Stimulated activated naive CD8-positive, alpha-beta T cell treated with anti-CD3 and anti-CD28 coated beads, Interleukin-15, Interleukin-2, amounts not matched to agents 100 ng/mL and 50 ng/mL, for 24 hours (primary cell): Measurements from ENCODE around the gene DNAJC7.
"Not testable (repeated sequence)": the region's sequence is repeated elsewhere in the genome, so short reads cannot be mapped to it uniquely, and the experiment has no call there.

Experiments used
- H3K27ac Mint-ChIP-seq: one replicate; pipeline ENCODE4 v1.8.0; 2021; ENCODE audit warnings: mild to moderate bottlenecking, mixed read lengths
- H3K27me3 Mint-ChIP-seq: one replicate; pipeline ENCODE4 v1.8.0; 2021; ENCODE audit warnings: mixed read lengths
- H3K36me3 Mint-ChIP-seq: one replicate; pipeline ENCODE4 v1.8.0; 2021; ENCODE audit warnings: low read depth, mixed read lengths
- H3K4me1 Mint-ChIP-seq: one replicate; pipeline ENCODE4 v1.8.0; 2021; ENCODE audit warnings: low read depth, mixed read lengths
- H3K4me3 Mint-ChIP-seq: one replicate; pipeline ENCODE4 v1.8.0; 2021; ENCODE audit warnings: mild to moderate bottlenecking, mixed read lengths
- H3K9me3 Mint-ChIP-seq: one replicate; pipeline ENCODE4 v1.8.0; 2021; ENCODE audit warnings: mixed read lengths

Gene DNAJC7

GRCh38 chr17:41941168-41941567 is 76.1 kb downstream of the DNAJC7 start:
- Mint-ChIP-seq H3K27ac (no peak overlapping the region), H3K9me3 (no peaks in the 10 kb centered on the region)

GRCh38 chr17:41939693-41940090 is 77.5 kb downstream of the DNAJC7 start:
- Mint-ChIP-seq H3K4me1 (no peaks in the 10 kb centered on the region), H3K27me3 (no peaks in the 10 kb centered on the region), H3K36me3 (no peaks in the 10 kb centered on the region), H3K9me3 (no peaks in the 10 kb centered on the region), H3K27ac (no peak overlapping the region), H3K4me3 (no peak overlapping the region)

More at GRCh38 chr17:41941168-41941567, 76.1 kb downstream of the DNAJC7 start:
- H3K36me3 Mint-ChIP-seq: no peaks in the 10 kb centered on the region
- no peaks in the 10 kb centered on the region for H3K27me3 Mint-ChIP-seq
- no peak overlapping the region for H3K4me3 Mint-ChIP-seq
- no peaks in the 10 kb centered on the region for H3K4me1 Mint-ChIP-seq

- Mint-ChIP-seq H3K4me1 (no peaks in the 10 kb centered on the region), H3K4me3 (no peak overlapping the region), H3K9me3 (no peaks in the 10 kb centered on the region), H3K36me3 (no peaks in the 10 kb centered on the region), H3K27ac (no peak overlapping the region), H3K27me3 (no peaks in the 10 kb centered on the region)
Measured at GRCh38 chr17:41939044-41939692, 78.1 kb downstream of the DNAJC7 start.

- H3K4me1 Mint-ChIP-seq: no peaks in the 10 kb centered on the region
- H3K27me3 Mint-ChIP-seq: no peaks in the 10 kb centered on the region
- H3K4me3 Mint-ChIP-seq: no peak overlapping the region
- H3K36me3 Mint-ChIP-seq: no peaks in the 10 kb centered on the region
- H3K27ac Mint-ChIP-seq: no peak overlapping the region
- H3K9me3 Mint-ChIP-seq: no peaks in the 10 kb centered on the region
Measured at GRCh38 chr17:41937970-41938954, 79.0 kb downstream of the DNAJC7 start.

- Mint-ChIP-seq H3K36me3 (no peaks in the 10 kb centered on the region), H3K4me3 (no peak overlapping the region), H3K27ac (no peak overlapping the region), H3K4me1 (peaks cover 10% of the 10 kb centered on the region), H3K9me3 (no peaks in the 10 kb centered on the region), H3K27me3 (no peaks in the 10 kb centered on the region)
Measured at GRCh38 chr17:41935641-41936040, 81.6 kb downstream of the DNAJC7 start.

- no peaks in the 10 kb centered on the region for H3K27me3 Mint-ChIP-seq
- H3K4me1 Mint-ChIP-seq: peaks cover 29% of the 10 kb centered on the region
- no peaks in the 10 kb centered on the region for H3K9me3 Mint-ChIP-seq
- no peak overlapping the region for H3K4me3 Mint-ChIP-seq
- no peaks in the 10 kb centered on the region for H3K36me3 Mint-ChIP-seq
- no peak overlapping the region for H3K27ac Mint-ChIP-seq
Measured at GRCh38 chr17:41932816-41933389, 84.3 kb downstream of the DNAJC7 start.

- not testable (repeated sequence) for H3K27ac Mint-ChIP-seq, H3K4me3 Mint-ChIP-seq, H3K27me3 Mint-ChIP-seq, H3K9me3 Mint-ChIP-seq, H3K36me3 Mint-ChIP-seq
- peaks cover 29% of the 10 kb centered on the region for H3K4me1 Mint-ChIP-seq
Measured at GRCh38 chr17:41931715-41932114, 85.5 kb downstream of the DNAJC7 start.

GRCh38 chr17:41930833-41931156 is 86.4 kb downstream of the DNAJC7 start:
- not testable (repeated sequence) for H3K9me3 Mint-ChIP-seq, H3K27me3 Mint-ChIP-seq, H3K36me3 Mint-ChIP-seq
- Mint-ChIP-seq H3K27ac (peak overlapping the region; percentile 98), H3K4me3 (peak overlapping the region; percentile 99), H3K4me1 (peaks cover 29% of the 10 kb centered on the region)

- Mint-ChIP-seq H3K36me3 (no peaks in the 10 kb centered on the region), H3K4me1 (peaks cover 29% of the 10 kb centered on the region), H3K4me3 (peak within 1 kb of the TSS; percentile 99), H3K9me3 (no peaks in the 10 kb centered on the region), H3K27me3 (no peaks in the 10 kb centered on the region), H3K27ac (peak within 1 kb of the TSS; percentile 98)
Measured at GRCh38 chr17:41930009-41930832, 87.0 kb downstream of the DNAJC7 start, which contains the start of gene ODAD4. Gene ODAD4, plus strand, starts transcription at chr17:41930617. Its CDS starts 107 bp downstream, at chr17:41930724.

- H3K36me3 Mint-ChIP-seq: no peaks in the 10 kb centered on the region
- H3K27me3 Mint-ChIP-seq: no peaks in the 10 kb centered on the region
- H3K27ac Mint-ChIP-seq: peak overlapping the region; percentile 98
- H3K4me3 Mint-ChIP-seq: peak overlapping the region; percentile 99
- H3K9me3 Mint-ChIP-seq: no peaks in the 10 kb centered on the region
- peaks cover 29% of the 10 kb centered on the region for H3K4me1 Mint-ChIP-seq
Measured at GRCh38 chr17:41928693-41929251, 88.5 kb downstream of the DNAJC7 start.
